GM18873 (cell line): ENCODE measurements around the gene AFAP1L1.
A peak's percentile ranks its signal among the peaks of the same experiment; 100 is the strongest.
"Not testable (repeated sequence)": the region's sequence is repeated elsewhere in the genome, so short reads cannot be mapped to it uniquely, and the experiment has no call there.

Experiments used
- ATAC-seq: cut with Tn5 transposase; IDR thresholded peaks from one replicate; pipeline ENCODE4 v1.9.1; 2021; ENCODE audit warnings: mild to moderate bottlenecking, moderate library complexity, moderate number of reproducible peaks; ENCODE audit not compliant: unreplicated experiment, low FRiP score

Gene AFAP1L1

GRCh38 chr5:149260761-149261160 lies 10.9 kb upstream of the AFAP1L1 start:
- no peak for ATAC-seq

DNA sequence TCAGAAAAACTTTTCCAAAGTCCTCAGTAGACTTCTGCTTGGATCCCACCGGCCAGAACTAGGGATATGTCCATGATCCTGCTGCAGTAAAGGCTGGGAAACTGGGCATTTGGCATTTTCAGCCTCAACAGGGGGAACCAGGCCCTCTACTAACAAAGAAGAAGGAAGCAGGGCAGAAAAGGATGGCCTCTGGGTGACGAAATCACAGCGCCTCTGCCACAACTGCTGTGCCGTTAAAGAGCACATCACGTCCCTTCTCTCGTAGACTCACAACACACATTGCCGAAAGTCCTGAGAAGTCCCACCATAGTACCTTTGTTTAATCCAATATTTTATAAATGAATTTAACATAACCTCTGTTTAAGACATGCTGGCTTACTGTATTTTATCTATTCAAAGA lies 10.4 kb upstream of the AFAP1L1 start:
- ATAC-seq: no peak

DNA sequence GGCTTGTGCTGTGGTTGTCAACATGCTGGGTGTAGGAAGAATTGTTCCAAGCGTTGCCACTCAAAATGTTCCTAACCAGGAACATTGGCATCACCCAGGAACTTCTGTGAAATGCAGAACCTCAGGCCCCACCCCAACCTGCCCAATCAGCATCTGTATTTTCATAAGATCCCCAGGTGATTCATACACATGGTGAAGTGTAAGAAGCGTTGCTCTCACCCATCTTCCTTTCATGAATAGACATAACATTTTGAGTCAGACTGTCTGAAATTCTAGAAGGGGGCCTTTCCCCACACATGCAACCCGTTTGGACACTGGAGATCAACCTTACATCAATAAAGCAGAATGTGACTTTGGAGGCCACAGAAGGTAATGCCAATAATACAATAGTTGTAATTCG lies 9.3 kb upstream of the AFAP1L1 start:
- ATAC-seq: no peak

GRCh38 chr5:149264439-149265067 lies 7.1 kb upstream of the AFAP1L1 start:
- ATAC-seq: peak; percentile 81

DNA sequence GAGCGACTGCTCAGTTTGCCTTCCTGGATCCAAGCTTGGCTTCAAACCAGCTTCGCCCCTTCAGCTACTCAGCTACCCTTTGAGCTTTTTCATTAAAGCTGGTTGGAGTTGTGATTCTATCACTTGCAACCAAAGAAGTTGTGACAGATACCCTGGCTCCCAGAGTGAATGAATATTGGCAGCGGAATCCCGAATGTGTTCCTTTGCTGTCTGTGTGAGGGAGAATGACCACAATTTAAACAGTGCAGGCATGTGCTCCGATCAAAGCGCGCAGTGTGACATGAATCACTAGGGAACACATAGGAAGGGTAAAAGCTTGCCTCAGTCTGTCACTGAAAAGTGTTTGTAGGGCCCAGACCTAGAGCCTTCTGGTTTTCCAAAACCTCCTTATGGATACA lies 6.6 kb upstream of the AFAP1L1 start:
- no peak for ATAC-seq

DNA sequence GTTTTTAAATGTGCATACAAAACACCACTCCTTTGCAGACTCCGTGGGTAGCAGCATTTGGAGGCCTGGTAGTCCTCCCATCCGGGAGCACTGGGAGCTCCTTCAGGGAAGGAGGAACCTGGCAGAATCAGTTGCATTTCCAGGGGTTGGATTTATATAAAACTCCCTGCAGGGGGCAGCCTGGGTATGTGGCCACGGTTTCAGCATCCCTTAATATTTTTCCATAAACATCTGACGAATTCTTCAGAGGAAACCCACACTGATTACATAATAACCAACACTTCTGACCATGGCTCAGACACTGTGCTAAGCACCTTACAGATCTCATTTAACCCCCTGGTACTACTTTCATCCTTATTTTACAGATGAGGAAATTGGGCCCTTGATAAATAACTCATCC lies 6.1 kb upstream of the AFAP1L1 start:
- ATAC-seq: no peak

DNA sequence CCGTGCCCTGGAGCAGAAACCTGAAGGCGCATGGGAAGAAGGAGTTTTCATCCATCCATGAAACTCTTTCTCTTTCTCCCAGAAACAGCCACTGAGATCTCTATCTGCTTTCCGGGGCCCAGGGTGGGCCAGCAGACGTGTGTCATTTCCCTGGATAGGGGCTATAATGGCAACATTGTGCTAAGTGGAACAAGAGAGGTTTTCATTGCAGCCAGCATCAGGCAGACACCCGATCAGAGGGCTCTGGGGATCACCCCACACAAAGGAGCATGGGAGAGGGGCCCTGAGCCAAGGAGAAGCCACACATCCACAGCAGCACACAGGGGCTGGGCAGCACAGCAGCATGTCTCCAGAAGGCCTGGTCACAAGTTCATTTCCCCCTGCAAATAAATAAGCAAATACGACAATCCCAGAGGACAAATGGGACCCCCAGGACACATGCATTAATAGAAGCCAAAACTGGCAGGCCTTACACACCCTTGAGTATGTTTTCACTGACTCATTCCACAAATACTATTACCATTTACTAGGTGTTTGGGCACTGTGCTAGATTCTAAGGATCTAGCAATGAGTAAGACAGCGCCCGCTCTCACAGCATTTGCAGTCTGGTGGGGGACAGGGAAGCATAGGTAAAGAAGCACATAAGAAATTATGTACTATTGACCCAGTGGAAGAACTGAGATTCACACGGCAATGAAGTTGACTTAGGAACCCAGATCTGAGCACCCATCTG lies 4.3 kb upstream of the AFAP1L1 start:
- ATAC-seq: no peak

- no peak for ATAC-seq
These were observed 2.6 kb upstream of the AFAP1L1 start for GRCh38 chr5:149268928-149269557.

- no peak for ATAC-seq
These were observed 404 bp upstream of the AFAP1L1 start for GRCh38 chr5:149271195-149271715.

GRCh38 chr5:149272781-149273180 lies 1.1 kb downstream of the AFAP1L1 start:
- not testable (repeated sequence) for ATAC-seq

GRCh38 chr5:149273237-149273636 lies 1.6 kb downstream of the AFAP1L1 start:
- ATAC-seq: no peak

GRCh38 chr5:149273950-149274349 lies 2.3 kb downstream of the AFAP1L1 start:
- no peak for ATAC-seq

- ATAC-seq: no peak
These were observed 3.3 kb downstream of the AFAP1L1 start for GRCh38 chr5:149274939-149275338.

- no peak for ATAC-seq
These were observed 6.1 kb downstream of the AFAP1L1 start for GRCh38 chr5:149277801-149278200.

- no peak for ATAC-seq
These were observed 7.0 kb downstream of the AFAP1L1 start for GRCh38 chr5:149278451-149279210.

- ATAC-seq: no peak
These were observed 8.0 kb downstream of the AFAP1L1 start for GRCh38 chr5:149279661-149280060.

DNA sequence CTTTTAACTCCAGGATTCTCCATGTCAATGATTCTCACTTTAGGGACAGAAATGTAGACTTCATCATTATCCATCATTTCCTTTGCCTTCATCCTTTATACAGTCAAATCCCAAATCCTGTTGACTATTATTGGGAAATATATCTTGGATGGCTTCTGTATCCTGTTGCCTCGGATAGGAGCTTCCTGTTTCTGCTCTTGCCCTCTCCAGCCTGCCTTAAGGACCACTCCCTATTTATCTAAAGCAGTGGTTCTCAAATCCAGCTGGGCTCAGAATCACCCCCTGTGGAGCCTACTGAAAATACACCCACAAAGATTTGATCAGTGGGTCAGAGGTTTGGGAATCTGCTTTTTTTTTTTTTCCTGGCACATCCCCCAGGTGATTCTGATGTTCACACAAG lies 8.5 kb downstream of the AFAP1L1 start:
- ATAC-seq: no peak

DNA sequence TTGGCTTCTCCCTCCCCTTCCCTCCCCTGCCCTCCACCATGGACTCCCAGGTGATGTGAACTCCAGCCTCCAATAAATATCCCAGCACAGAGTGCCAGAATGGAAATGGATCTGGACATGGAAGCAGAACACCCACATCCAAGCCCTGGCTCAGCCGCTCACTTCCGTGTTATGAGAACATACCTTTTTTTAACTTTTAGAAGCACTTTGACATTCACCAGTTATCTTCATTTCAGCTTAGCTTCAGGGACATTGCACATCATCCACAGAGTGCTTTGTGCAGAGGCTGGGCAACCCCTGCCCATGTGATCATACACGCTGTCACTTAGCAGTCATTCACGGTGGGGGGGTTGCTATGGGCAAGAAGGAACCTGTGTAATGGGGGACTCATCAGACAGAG lies 9.1 kb downstream of the AFAP1L1 start:
- ATAC-seq: no peak

DNA sequence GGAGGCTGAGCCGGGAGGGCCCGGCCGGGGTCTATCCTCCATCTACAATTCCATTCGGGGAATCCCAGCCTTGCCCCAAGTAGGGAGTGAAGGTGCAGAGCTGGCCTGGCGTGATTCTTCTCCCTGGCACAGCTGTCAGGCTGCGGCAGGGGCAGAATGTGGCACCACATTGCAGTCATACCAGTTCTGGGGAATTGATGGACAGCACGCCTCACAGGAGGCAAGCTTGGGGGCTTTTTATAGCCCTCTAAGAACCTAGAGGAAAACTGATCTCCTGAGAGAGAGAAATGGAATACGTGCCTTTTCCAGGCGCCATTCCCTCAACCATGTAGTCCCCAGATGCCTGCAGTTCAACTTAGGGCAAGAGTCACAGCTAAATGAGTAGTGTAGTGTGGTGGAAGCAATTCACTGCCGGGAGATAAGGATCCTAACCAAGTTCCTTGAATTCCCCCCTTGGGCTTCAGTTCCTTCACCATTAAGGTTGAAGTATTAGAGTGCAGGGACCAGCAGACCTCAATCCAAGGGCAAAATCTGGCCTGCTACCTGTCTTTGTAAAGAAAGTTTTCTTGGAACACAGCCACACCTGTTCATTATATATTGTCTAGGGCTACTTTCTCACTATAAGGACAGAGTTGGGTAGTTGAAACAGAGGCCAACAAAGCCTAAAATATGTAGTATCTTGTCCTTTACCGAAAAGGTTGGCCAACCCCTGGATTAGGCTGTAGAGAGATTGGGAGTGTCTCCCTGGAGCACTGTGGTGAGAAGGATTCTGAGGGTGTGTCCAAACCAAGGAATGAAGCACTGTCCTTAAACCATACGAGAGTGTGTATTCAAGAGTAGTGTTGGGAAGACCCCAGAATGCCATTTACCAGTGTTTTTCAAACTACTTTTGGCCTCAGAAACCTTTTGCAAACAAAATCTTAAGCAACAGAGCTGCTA lies 10.6 kb downstream of the AFAP1L1 start:
- ATAC-seq: no peak

- no peak for ATAC-seq
These were observed 11.3 kb downstream of the AFAP1L1 start for GRCh38 chr5:149282966-149283332.
